H9 (cell line): ENCODE measurements around the gene MORN5. TPM values are rescaled to one million over a fixed set of nuclear protein-coding genes. Genes with fewer than 3 reads are reported as not detected.
A peak's percentile ranks its signal among the peaks of the same experiment; 100 is the strongest.

Source experiments
- DNase-seq: peaks from one replicate; pipeline ENCODE4 v3.0.0-alpha.2; 2017
- H2AFZ ChIP-seq: one replicate; pipeline ENCODE4 v1.6.1; 2013; ENCODE audit warnings: mild to moderate bottlenecking, low read length, control low read depth, moderate library complexity
- H2AK5ac ChIP-seq: 2 replicates; pipeline ENCODE4 v1.6.1; 2013; ENCODE audit warnings: low read length, control low read depth, mixed read lengths; ENCODE audit not compliant: insufficient read length
- H2BK120ac ChIP-seq: one replicate; pipeline ENCODE4 v1.6.1; 2013; ENCODE audit warnings: low read depth, mild to moderate bottlenecking, low read length, control low read depth, inconsistent platforms; ENCODE audit not compliant: poor library complexity, severe bottlenecking
- H2BK12ac ChIP-seq: 2 replicates; pipeline ENCODE4 v1.6.1; 2013; ENCODE audit warnings: low read length, control low read depth, mixed read lengths, low read depth; ENCODE audit not compliant: insufficient read length
- H2BK15ac ChIP-seq: 2 replicates; pipeline ENCODE4 v1.6.1; 2013; ENCODE audit warnings: low read depth, low read length, control low read depth
- H2BK20ac ChIP-seq: one replicate; pipeline ENCODE4 v1.6.1; 2013; ENCODE audit warnings: low read depth, mild to moderate bottlenecking, low read length, control low read depth, inconsistent platforms; ENCODE audit not compliant: poor library complexity, severe bottlenecking
- H2BK5ac ChIP-seq: 2 replicates; pipeline ENCODE4 v1.6.1; 2013; ENCODE audit warnings: low read length, control low read depth, mixed read lengths; ENCODE audit not compliant: insufficient read length
- H3K14ac ChIP-seq: 2 replicates; pipeline ENCODE4 v1.6.1; 2013; ENCODE audit warnings: low read length, control low read depth; ENCODE audit not compliant: insufficient read depth
- H3K18ac ChIP-seq: 2 replicates; pipeline ENCODE4 v1.6.1; 2013; ENCODE audit warnings: low read depth, mild to moderate bottlenecking, mixed read lengths, low read length, control low read depth; ENCODE audit not compliant: insufficient read length
- H3K23ac ChIP-seq: 2 replicates; pipeline ENCODE4 v1.6.1; 2013; ENCODE audit warnings: low read length, control low read depth, mixed read lengths, low read depth; ENCODE audit not compliant: insufficient read length
- H3K23me2 ChIP-seq: 2 replicates; pipeline ENCODE4 v1.6.1; 2013; ENCODE audit warnings: low read depth, mild to moderate bottlenecking, mixed read lengths, low read length, control low read depth; ENCODE audit not compliant: insufficient read length, poor library complexity, severe bottlenecking
- H3K27ac ChIP-seq: 2 replicates; pipeline ENCODE4 v1.5.1; 2013; ENCODE audit warnings: low read length, control low read depth, mixed read lengths, low read depth; ENCODE audit not compliant: insufficient read length
- H3K27me3 ChIP-seq: 2 replicates; pipeline ENCODE4 v1.6.1; 2013; ENCODE audit warnings: low read length, control low read depth, inconsistent platforms; ENCODE audit not compliant: insufficient read depth
- H3K4ac ChIP-seq: 2 replicates; pipeline ENCODE4 v1.6.1; 2013; ENCODE audit warnings: low read depth, mild to moderate bottlenecking, control low read depth, inconsistent platforms, low read length, moderate library complexity
- H3K4me1 ChIP-seq: 2 replicates; pipeline ENCODE4 v1.6.1; 2013; ENCODE audit warnings: low read length, control low read depth, inconsistent platforms; ENCODE audit not compliant: insufficient read depth
- H3K4me2 ChIP-seq: 2 replicates; pipeline ENCODE4 v1.6.1; 2013; ENCODE audit warnings: low read length, control low read depth, mixed read lengths; ENCODE audit not compliant: insufficient read length, insufficient read depth
- H3K56ac ChIP-seq: 2 replicates; pipeline ENCODE4 v1.6.1; 2013; ENCODE audit warnings: low read depth, mild to moderate bottlenecking, mixed read lengths, low read length, control low read depth; ENCODE audit not compliant: insufficient read length
- H3K79me1 ChIP-seq: 2 replicates; pipeline ENCODE4 v1.6.1; 2013; ENCODE audit warnings: low read depth, mild to moderate bottlenecking, moderate library complexity, low read length, control low read depth, inconsistent platforms; ENCODE audit not compliant: insufficient read depth, poor library complexity, severe bottlenecking
- H3K79me2 ChIP-seq: 2 replicates; pipeline ENCODE4 v1.6.1; 2013; ENCODE audit warnings: low read length, control low read depth, inconsistent platforms; ENCODE audit not compliant: insufficient read depth
- H3K9ac ChIP-seq: 2 replicates; pipeline ENCODE4 v1.6.1; 2013; ENCODE audit warnings: low read length, control low read depth, mixed read lengths; ENCODE audit not compliant: insufficient read length; ENCODE audit errors: extremely low read depth
- H3K9me3 ChIP-seq: one replicate; pipeline ENCODE4 v1.6.1; 2013; ENCODE audit warnings: low read depth, low read length, inconsistent platforms; ENCODE audit not compliant: control insufficient read depth
- H3T11ph ChIP-seq: one replicate; pipeline ENCODE4 v1.6.1; 2013; ENCODE audit warnings: mild to moderate bottlenecking, low read length, control low read depth, inconsistent platforms
- H4K20me1 ChIP-seq: one replicate; pipeline ENCODE4 v1.6.1; 2013; ENCODE audit not compliant: control insufficient read depth, insufficient read length, insufficient read depth
- H4K5ac ChIP-seq: 2 replicates; pipeline ENCODE4 v1.6.1; 2013; ENCODE audit warnings: low read depth, mild to moderate bottlenecking, mixed read lengths, low read length, control low read depth; ENCODE audit not compliant: insufficient read length
- H4K8ac ChIP-seq: replicated peaks from 2 replicates; pipeline ENCODE4 v1.6.1; 2013; ENCODE audit warnings: low read length, control low read depth, mixed read lengths, low read depth; ENCODE audit not compliant: insufficient read length
- H4K91ac ChIP-seq: 2 replicates; pipeline ENCODE4 v1.6.1; 2013; ENCODE audit warnings: low read depth, mild to moderate bottlenecking, moderate library complexity, mixed read lengths, low read length, control low read depth; ENCODE audit not compliant: insufficient read length
- H3K27ac Mint-ChIP-seq, 3 experiments: 2 replicates in 2 of 3; 3 replicates in 1 of 3; pipeline ENCODE4 v1.8.0; 2020 to 2021; ENCODE audit warnings: mixed read lengths in 3 of 3, mild to moderate bottlenecking in 1 of 3, moderate library complexity in 1 of 3
- H3K27me3 Mint-ChIP-seq: 2 replicates; pipeline ENCODE4 v1.8.0; 2021; ENCODE audit warnings: low read depth, mild to moderate bottlenecking, moderate library complexity, mixed read lengths
- H3K36me3 Mint-ChIP-seq, 3 experiments: 2 replicates in 2 of 3; 3 replicates in 1 of 3; pipeline ENCODE4 v1.8.0; 2020 to 2021; ENCODE audit warnings: low read depth in 3 of 3, mixed read lengths in 3 of 3; ENCODE audit not compliant: insufficient read depth in 1 of 3
- H3K4me1 Mint-ChIP-seq, 2 experiments: 2 replicates each; pipeline ENCODE4 v1.8.0; 2020; ENCODE audit warnings: mixed read lengths in 2 of 2
- H3K4me3 Mint-ChIP-seq, 2 experiments: 2 replicates in 1 of 2; 3 replicates in 1 of 2; pipeline ENCODE4 v1.8.0; 2020 to 2021; ENCODE audit warnings: mild to moderate bottlenecking in 2 of 2, mixed read lengths in 2 of 2, moderate library complexity in 1 of 2
- H3K9me3 Mint-ChIP-seq, 2 experiments: 2 replicates in 1 of 2; 3 replicates in 1 of 2; pipeline ENCODE4 v1.8.0; 2020; ENCODE audit warnings: mild to moderate bottlenecking in 2 of 2, mixed read lengths in 2 of 2, moderate library complexity in 1 of 2
- WGBS: extraction: QIAGEN DNeasy Blood & Tissue Kit; methylation state at CpG from one replicate; pipeline ENCODE4 v1.1.7; 2013; ENCODE audit warnings: missing lambda C conversion rate, low lambda C conversion rate, mixed read lengths; ENCODE audit not compliant: insufficient read length; ENCODE audit errors: extremely low coverage; 5-methylcytosine and 5-hydroxymethylcytosine counted together
- total RNA-seq: library from RNA; stranded (reverse); gene quantifications from 2 replicates; pipeline ENCODE4 v1.2.1, GENCODE V29; 2021
- TF ChIP-seq, protein P1 (sequence below): fragments of 200-600 bp; sonication (generic); conservative IDR thresholded peaks from 3 replicates; pipeline ENCODE4 v1.8.0; 2021; ENCODE audit warnings: antibody characterized with exemption, mild to moderate bottlenecking

The MORN5 gene
- total RNA-seq, 1 experiment from 2014 or later = not detected

DNA sequence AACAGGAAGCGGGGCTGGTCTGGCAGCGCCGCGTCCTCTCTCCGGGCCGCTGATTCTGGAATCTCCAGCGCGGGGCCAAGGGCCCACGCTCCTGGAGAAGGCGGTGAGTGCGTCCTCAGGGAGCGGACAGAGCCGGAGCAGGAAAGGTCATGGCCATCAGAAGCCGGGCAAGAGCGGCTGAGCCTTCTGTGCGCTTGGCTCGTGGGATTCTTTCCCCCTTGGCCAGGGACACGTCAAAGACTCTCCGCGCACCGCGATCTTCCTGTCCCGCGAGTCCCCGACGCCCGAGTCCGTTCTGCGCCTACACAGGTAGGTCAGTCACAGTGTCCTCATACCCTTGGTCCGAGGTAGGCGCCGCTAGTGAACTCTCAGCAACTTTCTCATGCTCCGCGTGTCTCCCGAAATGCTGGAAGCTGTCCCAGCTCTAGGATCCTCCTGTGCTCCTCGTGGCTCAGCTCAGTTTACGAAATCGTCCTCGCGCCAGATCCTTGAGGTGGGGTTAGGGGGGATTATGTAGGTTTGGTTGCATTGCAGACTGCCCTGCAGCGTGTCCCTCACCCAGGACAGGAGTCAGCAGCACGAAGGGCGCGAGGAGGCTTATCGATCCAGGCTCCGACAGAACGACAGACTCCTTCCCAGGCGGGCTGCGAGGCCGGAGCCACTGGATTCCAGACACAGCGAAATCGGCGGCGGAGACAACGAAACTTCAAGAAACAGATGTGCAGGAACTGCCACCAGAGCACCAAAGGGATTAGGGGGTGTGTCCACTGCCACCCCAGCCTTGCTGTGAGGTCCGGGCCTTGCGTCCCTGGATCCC is 60.4 kb downstream of the MORN5 start:
- H3K79me1 ChIP-seq = no peaks in the 10 kb centered on the region
- H3K18ac ChIP-seq = no peak overlapping the region
- peaks cover 2% of the 10 kb centered on the region for H4K20me1 ChIP-seq
- no peak overlapping the region for H4K8ac ChIP-seq
- H3K4me1 Mint-ChIP-seq = peaks cover 33 to 53% of the 10 kb centered on the region in 2 experiments
- no peaks in the 10 kb centered on the region for H3K79me2 ChIP-seq
- peaks cover 93% of the 10 kb centered on the region for H3K27me3 ChIP-seq
- DNase-seq = no peak
- no peak overlapping the region for H4K5ac ChIP-seq
- H3K23me2 ChIP-seq = peaks cover 15% of the 10 kb centered on the region
- H2AFZ ChIP-seq = no peak overlapping the region
- peaks cover 0 to 8% (median 0%) of the 10 kb centered on the region in 3 experiments; a peak in 2 of 7 replicates for H3K36me3 Mint-ChIP-seq
- no peaks in the 10 kb centered on the region for H3K9me3 ChIP-seq
- no peak overlapping the region for H2BK20ac ChIP-seq
- no peak overlapping the region for H3K23ac ChIP-seq
- H2BK12ac ChIP-seq = no peak overlapping the region
- H2BK120ac ChIP-seq = no peak overlapping the region
- H3K4me1 ChIP-seq = peaks cover 4% of the 10 kb centered on the region; the same call in 1 of the 2 replicates
- H4K91ac ChIP-seq = no peak overlapping the region
- no peak overlapping the region for H3K27ac ChIP-seq
- no CpG with 5 or more reads among the region's 57 CpGs for WGBS
- no peak overlapping the region for H2BK5ac ChIP-seq
- H3K4me2 ChIP-seq = peak overlapping the region; percentile 48
- no peak overlapping the region for H2AK5ac ChIP-seq
- TF ChIP-seq, protein P1, sequence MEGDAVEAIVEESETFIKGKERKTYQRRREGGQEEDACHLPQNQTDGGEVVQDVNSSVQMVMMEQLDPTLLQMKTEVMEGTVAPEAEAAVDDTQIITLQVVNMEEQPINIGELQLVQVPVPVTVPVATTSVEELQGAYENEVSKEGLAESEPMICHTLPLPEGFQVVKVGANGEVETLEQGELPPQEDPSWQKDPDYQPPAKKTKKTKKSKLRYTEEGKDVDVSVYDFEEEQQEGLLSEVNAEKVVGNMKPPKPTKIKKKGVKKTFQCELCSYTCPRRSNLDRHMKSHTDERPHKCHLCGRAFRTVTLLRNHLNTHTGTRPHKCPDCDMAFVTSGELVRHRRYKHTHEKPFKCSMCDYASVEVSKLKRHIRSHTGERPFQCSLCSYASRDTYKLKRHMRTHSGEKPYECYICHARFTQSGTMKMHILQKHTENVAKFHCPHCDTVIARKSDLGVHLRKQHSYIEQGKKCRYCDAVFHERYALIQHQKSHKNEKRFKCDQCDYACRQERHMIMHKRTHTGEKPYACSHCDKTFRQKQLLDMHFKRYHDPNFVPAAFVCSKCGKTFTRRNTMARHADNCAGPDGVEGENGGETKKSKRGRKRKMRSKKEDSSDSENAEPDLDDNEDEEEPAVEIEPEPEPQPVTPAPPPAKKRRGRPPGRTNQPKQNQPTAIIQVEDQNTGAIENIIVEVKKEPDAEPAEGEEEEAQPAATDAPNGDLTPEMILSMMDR = no peak
- H3K27me3 Mint-ChIP-seq = peaks cover 100% of the 10 kb centered on the region
- no peak overlapping the region for H3K14ac ChIP-seq
- no peak overlapping the region for H3K9ac ChIP-seq
- H3K27ac Mint-ChIP-seq = no peak overlapping the region; a peak in 1 of 7 replicates
- no peak overlapping the region for H3K56ac ChIP-seq
- peaks cover 5 to 9% of the 10 kb centered on the region in 2 experiments; a peak in 4 of 5 replicates for H3K9me3 Mint-ChIP-seq
- no peak overlapping the region for H3K4ac ChIP-seq
- no peak overlapping the region for H3T11ph ChIP-seq
- H3K4me3 Mint-ChIP-seq = peak overlapping the region; percentile 55 to 82
- H2BK15ac ChIP-seq = no peak overlapping the region
